HepG2 (cell line): ENCODE results near the gene FTL. TPM values are rescaled to one million over a fixed set of nuclear protein-coding genes. Genes with fewer than 3 reads are reported as not detected.
A peak's percentile ranks its signal among the peaks of the same experiment; 100 is the strongest.

Experiments used
- GZF1 ChIP-seq: sonication (generic); formaldehyde crosslinking; IDR thresholded peaks from 2 replicates; pipeline ENCODE4 v1.5.1; 2020; ENCODE audit warnings: mild to moderate bottlenecking, missing genetic modification reagents
- HOXA7 ChIP-seq: sonication (generic); formaldehyde crosslinking; IDR thresholded peaks from 2 replicates; pipeline ENCODE4 v1.8.1; 2022; ENCODE audit warnings: mild to moderate bottlenecking, missing genetic modification reagents, moderate library complexity
- MBD4 ChIP-seq: IDR thresholded peaks from 2 replicates; pipeline ENCODE4 v1.6.1; 2012; ENCODE audit warnings: low read length, inconsistent platforms, borderline replicate concordance
- MTA1 ChIP-seq: sonication (generic); formaldehyde crosslinking; IDR thresholded peaks from 2 replicates; pipeline ENCODE4 v1.4.0; 2020; ENCODE audit warnings: missing genetic modification reagents, mild to moderate bottlenecking, borderline replicate concordance
- NFRKB ChIP-seq: fragments of 450-650 bp; IDR thresholded peaks from 2 replicates; pipeline ENCODE4 v1.6.1; 2017
- NFYB ChIP-seq: sonication (generic); formaldehyde crosslinking; IDR thresholded peaks from 2 replicates; pipeline ENCODE4 v1.4.0; 2020; ENCODE audit warnings: missing genetic modification reagents
- NONO ChIP-seq, 2 experiments: fragments of 450-650 bp in 1 of 2; sonication (generic) in 1 of 2; formaldehyde crosslinking in 1 of 2; IDR thresholded peaks in 1 of 2; conservative IDR thresholded peaks in 1 of 2; 2 replicates each; pipeline versions ENCODE4 v1.6.1 to v1.8.0; 2017 to 2022; ENCODE audit warnings: mild to moderate bottlenecking in 1 of 2, missing genetic modification reagents in 1 of 2, moderate library complexity in 1 of 2
- PATZ1 ChIP-seq: sonication (generic); formaldehyde crosslinking; IDR thresholded peaks from 2 replicates; pipeline ENCODE4 v1.4.0; 2020; ENCODE audit warnings: missing genetic modification reagents
- RELA ChIP-seq: sonication (generic); formaldehyde crosslinking; IDR thresholded peaks from 2 replicates; pipeline ENCODE4 v1.4.0; 2020; ENCODE audit warnings: missing genetic modification reagents
- TERF1 ChIP-seq: sonication (generic); formaldehyde crosslinking; IDR thresholded peaks from 2 replicates; pipeline ENCODE4 v1.8.0; 2022; ENCODE audit warnings: mild to moderate bottlenecking, missing genetic modification reagents, moderate library complexity
- TFE3 ChIP-seq: IDR thresholded peaks from 2 replicates; pipeline ENCODE4 v1.6.1; 2016
- ZNF142 ChIP-seq: sonication (generic); formaldehyde crosslinking; IDR thresholded peaks from 2 replicates; pipeline ENCODE4 v1.4.0; 2020; ENCODE audit warnings: missing genetic modification reagents
- ZNF317 ChIP-seq: sonication (generic); formaldehyde crosslinking; IDR thresholded peaks from 2 replicates; pipeline ENCODE4 v1.5.0; 2020; ENCODE audit warnings: mild to moderate bottlenecking, missing genetic modification reagents
- ZNF33A ChIP-seq: sonication (generic); formaldehyde crosslinking; IDR thresholded peaks from 2 replicates; pipeline ENCODE4 v1.5.1; 2020; ENCODE audit warnings: missing genetic modification reagents, mild to moderate bottlenecking, moderate library complexity, borderline replicate concordance
- ZNF678 ChIP-seq: sonication (generic); formaldehyde crosslinking; IDR thresholded peaks from 2 replicates; pipeline ENCODE4 v1.4.0; 2020; ENCODE audit warnings: mild to moderate bottlenecking, missing genetic modification reagents
- ZNF800 ChIP-seq: sonication (generic); formaldehyde crosslinking; IDR thresholded peaks from 2 replicates; pipeline ENCODE4 v1.4.0; 2020; ENCODE audit warnings: missing genetic modification reagents
- polyA plus RNA-seq, 8 experiments: library from polyadenylated mRNA; depleted of rRNA in 3 of 8; stranded (reverse) in 7 of 8; unstranded in 1 of 8; fragments of >200 nt; fragmentation: Illumina TruSeq in 4 of 8; extraction: Trizol in 4 of 8; gene quantifications; 2 replicates each; pipeline versions ENCODE4 v1.2.1 to v1.2.3, GENCODE V29; 2011 to 2016; ENCODE audit warnings: low read depth in 4 of 8, missing spikeins in 1 of 8, mixed read lengths in 1 of 8; ENCODE audit not compliant: insufficient read depth in 1 of 8
- total RNA-seq, 5 experiments: library from RNA; depleted of rRNA; stranded (reverse); fragments of >200 nt; fragmentation: Illumina TruSeq; extraction: Trizol; gene quantifications; 2 replicates each; pipeline ENCODE4 v1.2.3, GENCODE V29; 2016; ENCODE audit warnings: low read depth in 1 of 5

The FTL gene
- total and polyA plus RNA-seq, 2 of the 13 experiments (the other 11 are each of a cell fraction or from before 2014, with no cell fraction given), result 2,721 to 8,800 TPM

GRCh38 chr19:48993175-48994034 is 28.3 kb downstream of the FTL start, which contains the start of the genes GYS1 and RUVBL2 (continued):
- TF ChIP-seq TFE3 (CRISPR knock-in tag) (peak; percentile 43; the same call in 1 of the 2 replicates), MTA1 (CRISPR knock-in tag) (no peak; the same call in 1 of the 2 replicates), MBD4 (no peak), ZNF678 (CRISPR knock-in tag) (no peak), TERF1 (CRISPR knock-in tag) (no peak), NFRKB (no peak), NONO (IDR thresholded peaks at IDR 0.05) (no peak), NONO (CRISPR knock-in tag; conservative IDR thresholded peaks at IDR 0.05) (peak; percentile 53), RELA (CRISPR knock-in tag) (no peak), ZNF317 (no peak), PATZ1 (peak; percentile 64), ZNF142 (no peak), ZNF33A (CRISPR knock-in tag) (peak; percentile 86; the same call in 1 of the 2 replicates), ZNF800 (CRISPR knock-in tag) (no peak), NFYB (peak; percentile 95), HOXA7 (CRISPR knock-in tag) (no peak), GZF1 (CRISPR knock-in tag) (no peak)
